Amniotic epithelial cell (primary cell): ENCODE results near the gene KLRF2.
A peak's percentile ranks its signal among the peaks of the same experiment; 100 is the strongest.

ENCODE experiments used
- DNase-seq: peaks from one replicate; pipeline ENCODE4 v3.0.0-alpha.2; 2010; ENCODE audit warnings: low read depth

The KLRF2 gene

DNA sequence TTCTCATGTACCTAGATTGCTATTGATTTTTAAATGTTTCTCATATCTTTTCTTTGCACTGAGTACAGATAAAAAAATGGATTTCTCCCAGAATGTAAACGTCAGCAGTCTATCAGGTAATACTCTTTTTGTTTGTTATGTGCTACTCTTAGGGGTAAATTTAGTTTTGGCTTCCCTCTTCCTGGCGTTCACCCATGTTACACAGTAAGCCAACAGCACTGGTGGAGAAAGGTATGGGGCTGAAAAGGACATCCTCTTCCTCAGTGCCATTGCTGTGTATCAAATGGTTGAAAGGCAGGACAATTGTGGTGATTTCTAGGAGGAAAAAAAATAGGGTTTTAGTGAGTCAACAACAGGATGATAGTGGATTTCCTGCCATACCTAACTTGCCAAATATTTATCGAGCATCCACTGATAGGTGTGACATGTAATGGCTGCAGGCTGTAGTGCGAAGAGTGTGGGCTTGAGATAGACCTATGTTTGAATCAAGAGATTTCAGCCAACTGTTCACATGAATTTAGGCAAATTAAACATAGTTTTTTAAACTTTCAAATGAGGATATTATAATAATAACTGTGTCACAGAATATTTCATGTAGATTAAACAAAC, 7.5 kb downstream of the KLRF2 start:
- no peak for DNase-seq

- DNase-seq, result no peak
Observed at GRCh38 chr12:9895215-9895971, 14.1 kb downstream of the KLRF2 start.

GRCh38 chr12:9897535-9897934, 16.2 kb downstream of the KLRF2 start:
- no peak for DNase-seq

- no peak for DNase-seq
Observed at GRCh38 chr12:9899209-9899608, 17.9 kb downstream of the KLRF2 start.

DNA sequence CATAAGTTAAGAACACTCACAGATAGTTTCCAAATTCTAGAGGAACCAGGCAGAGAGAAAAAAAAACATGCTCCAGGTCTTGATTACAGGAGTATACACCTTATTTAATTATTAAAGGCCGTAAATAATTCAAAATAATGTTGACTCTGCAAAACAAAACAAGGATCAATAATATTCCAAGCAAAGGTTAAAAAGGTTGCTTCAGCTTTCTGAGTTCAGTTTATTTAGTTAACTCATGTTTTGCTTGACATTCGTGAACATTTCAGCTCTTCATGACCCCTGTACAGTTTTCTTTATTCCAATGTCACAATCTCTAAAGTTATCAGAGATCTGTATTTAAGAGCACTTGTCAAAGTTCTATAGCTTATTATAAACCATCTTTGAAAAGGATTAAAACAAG, 19.6 kb downstream of the KLRF2 start:
- no peak for DNase-seq

- no peak for DNase-seq
Observed at GRCh38 chr12:9902539-9903228, 21.4 kb downstream of the KLRF2 start.

DNA sequence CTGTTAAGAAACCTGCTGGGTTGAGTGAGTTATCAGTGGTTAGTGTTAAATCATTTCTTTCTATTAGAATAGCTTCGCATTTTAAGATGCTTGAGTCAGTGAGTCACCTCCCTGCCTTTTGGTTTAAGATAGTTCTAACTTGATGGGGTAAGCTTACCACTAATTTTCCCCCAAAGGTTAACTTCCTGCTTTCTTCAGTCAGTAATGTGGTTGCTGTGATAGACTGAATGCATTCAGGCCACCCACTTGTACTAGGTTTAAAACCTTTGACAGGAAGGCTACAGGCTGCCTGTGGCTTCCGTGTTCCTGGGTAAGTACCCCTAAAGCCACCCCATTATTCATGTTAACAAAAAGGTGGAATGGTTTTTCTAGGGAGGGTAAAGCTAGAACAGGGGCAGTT, 25.6 kb downstream of the KLRF2 start:
- DNase-seq, result no peak

DNA sequence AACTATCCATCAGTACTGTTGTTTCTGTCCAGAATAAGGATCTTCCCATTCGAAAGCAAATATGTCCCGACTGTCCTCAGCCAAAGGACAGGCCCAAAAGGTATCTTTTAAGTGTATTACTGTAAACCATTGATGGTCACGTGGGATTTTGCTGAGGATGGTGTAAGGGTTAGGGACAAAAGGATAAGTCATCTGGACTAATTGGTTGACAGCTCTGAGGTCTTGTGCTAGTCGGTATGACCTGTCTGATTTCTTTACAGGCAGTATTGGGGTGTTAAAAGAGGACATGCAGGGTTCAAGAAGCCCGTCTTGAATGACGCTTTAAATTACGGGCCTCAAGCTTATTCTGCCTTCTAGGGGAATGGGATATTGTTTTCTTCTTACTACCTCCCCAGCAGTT, 26.5 kb downstream of the KLRF2 start:
- DNase-seq, result no peak

DNA sequence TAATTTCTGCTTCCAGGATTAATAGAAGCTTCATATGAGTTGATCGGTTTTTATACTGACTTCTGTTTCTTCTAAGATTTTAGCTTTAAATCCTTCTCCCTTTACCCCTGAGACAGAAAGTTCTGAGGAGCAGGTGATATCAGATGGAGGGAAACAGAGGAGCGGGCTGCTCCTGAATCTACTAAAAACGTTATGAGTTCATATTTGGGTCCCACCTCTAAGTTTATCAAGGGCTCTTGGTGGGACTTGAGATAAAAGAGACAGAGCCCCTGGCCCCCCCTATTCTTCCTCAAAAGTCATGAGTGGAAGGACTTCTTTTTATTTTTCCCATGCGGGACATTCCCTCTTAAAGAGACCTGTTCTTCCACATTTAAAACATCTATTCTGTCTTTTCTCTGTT, 27.1 kb downstream of the KLRF2 start:
- no peak for DNase-seq

DNA sequence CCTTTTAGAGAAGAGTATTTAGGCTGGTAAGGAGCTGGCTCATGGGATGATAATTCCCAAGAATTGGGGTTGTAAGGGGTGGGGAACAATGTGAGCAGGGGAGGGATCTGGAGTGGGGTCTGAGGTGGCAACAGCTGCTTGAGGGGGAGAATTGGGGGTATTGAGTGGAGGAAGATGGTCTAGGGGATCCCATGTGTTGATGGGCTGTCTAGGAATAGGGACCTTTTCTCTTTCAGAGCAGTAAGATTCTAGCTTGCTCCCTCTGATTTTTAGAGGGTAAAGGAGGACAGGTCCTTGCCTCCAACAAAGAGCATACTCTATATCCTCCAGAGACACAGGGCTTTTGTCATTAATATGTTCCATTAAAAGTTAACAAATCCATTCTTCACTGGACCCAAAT, 28.4 kb downstream of the KLRF2 start:
- no peak for DNase-seq

DNA sequence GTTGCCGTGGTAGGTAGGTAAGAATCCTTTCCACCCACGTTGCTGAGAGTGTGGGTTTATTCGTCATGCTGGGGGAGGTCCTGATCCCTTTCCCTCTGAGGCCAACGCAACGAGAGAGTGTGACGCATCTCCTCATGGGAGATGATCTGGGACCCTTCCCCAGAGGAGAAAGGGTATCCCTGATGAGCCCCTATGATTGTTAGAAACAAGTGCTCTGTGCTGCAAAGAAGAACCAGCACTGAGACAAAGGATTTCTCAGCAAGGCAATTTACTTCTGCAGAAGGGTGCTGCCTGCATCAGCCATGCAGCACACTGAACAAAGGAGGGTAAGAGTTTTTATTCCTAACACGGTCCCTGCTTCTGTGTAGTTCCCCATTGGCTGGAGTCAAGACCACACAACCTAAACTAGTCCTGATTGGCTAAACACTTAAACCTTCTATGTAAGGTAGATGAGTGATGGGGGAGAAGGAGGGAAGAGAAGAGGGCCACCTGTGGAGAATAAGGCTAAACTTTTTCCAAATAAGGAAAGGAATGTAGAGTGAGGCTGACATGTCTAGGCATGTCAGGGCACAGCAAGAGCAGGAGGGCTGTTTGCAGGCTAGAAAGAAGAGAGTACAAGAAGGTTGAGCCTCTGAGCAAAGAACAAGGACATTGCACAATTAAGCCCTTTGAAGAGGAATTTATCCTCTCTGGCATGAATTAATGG, 29.6 kb downstream of the KLRF2 start:
- no peak for DNase-seq

GRCh38 chr12:9911708-9912107, 30.4 kb downstream of the KLRF2 start:
- DNase-seq, result no peak

DNA sequence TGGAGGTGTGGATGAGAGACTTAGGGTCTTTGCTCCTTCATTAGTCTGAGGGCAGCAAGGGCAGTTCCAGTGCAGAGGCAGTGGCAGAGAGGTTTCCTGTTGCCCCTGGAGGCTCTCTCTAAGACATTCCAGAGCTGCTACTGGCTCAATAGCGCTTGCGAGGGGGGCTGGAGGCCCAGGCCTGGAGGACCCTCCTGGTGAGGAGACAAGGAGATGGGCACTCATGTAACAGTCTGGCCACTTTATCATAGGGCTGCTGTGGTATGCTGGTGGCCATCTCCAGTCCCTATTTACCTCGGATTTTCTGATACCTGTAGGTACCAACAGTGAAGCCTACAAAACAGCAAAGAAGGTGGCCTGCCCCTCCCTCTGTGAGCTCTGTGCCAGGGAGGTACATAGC, 38.2 kb downstream of the KLRF2 start:
- no peak for DNase-seq

GRCh38 chr12:9920451-9920850, 39.2 kb downstream of the KLRF2 start:
- DNase-seq, result no peak

DNA sequence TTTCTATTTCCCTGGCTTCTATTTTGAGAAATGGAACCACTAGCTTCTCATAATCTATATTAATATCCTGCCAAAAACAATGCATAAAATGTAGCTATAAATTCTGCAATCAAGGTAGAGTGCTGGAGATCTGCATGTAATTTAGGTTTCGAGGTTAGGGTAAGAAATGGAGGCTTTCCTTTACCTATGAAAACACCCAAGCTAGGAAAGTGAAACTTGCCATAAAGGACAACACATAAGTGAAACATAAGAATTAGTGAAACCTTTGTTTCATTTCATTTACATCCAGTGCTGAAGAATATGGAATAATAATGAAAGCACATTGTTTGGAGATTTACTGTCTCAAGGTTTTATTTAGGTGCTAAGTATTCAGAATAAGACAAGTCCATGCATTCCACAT, 41.1 kb downstream of the KLRF2 start:
- no peak for DNase-seq

DNA sequence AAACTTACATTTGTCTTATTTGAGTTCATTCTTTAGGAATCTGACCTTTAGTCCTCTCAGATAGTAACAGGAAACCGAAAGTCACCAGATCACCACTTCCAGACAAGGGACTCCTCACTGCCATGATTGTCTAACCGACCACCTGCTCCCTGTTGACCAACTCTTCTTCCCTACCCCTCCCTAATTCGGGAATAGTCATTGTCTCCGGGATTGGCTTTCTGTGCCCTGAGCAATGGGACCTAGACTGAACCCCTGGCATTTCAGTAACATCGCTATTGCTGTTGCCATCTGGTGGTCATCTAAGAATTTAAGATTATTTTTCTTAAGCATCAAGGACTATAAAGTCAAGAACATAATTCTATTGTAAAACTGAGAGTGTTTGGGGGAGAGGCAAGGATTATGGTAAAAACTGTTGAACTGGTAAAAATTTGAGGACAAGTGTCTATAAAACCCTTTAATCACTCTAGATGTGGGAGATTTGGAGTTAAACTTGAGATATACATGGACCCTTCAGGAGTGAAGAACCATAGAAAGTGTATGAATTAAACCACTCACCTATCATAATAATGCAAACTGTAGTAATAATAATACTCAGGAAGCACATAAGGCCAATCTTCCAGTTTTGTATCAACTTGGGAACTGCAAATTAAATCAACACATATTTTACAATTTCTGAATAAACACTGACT, 44.6 kb downstream of the KLRF2 start:
- DNase-seq, result peak; percentile 44

DNA sequence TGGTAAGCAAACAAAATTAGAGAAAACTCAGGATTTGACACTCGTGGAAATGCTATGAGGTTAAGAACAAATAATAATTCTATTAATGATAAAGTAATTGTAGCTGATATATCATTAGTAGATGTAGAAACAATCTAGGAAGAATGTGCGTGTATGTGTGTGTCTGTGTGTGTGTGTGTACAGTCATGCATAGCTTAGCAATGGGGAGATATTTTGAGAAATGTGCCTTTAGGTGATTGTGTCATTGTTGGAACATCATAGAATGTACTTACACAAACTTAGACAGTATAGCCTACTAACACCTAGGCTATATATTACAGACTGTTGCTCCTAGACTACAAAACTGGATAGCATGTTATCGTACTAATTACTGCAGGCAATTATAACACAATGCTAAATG, 45.6 kb downstream of the KLRF2 start:
- no peak for DNase-seq

DNA sequence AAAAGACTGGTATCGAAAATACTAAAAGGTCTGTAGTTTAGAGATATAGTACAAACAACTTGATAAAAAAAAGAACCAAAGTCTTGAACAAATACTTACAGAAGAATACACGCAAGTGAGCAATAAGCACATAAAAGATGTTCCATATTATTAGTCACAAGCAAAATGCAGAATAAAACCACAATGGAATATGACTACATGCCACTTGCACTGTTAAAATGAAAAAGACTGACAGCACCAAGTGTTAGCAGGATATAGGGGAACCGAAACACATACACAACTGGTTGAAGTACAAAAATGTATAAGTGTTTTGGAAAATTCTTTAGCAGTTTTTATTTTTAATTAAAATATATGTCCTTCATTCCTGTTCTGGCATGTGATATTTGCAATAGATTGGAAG, 47.3 kb downstream of the KLRF2 start:
- no peak for DNase-seq

DNA sequence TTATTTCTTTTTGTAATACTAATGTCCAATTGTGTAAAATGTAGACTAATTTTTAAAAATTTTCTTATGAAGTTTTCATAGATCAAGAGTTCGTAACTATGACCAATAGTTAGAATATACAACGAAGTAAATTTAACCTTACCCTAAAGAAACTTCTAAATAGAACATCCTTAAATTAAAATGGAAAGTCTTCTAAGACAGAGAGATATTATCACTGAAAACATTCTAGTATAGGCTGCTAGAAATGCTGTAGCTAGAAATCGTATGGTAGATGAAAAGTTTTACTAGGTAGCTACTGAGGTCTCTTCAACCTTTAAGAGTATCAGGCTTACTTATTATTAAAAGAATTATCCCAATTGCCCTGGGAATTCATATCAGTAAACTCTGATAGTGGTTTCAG, 50.0 kb downstream of the KLRF2 start:
- DNase-seq, result no peak

DNA sequence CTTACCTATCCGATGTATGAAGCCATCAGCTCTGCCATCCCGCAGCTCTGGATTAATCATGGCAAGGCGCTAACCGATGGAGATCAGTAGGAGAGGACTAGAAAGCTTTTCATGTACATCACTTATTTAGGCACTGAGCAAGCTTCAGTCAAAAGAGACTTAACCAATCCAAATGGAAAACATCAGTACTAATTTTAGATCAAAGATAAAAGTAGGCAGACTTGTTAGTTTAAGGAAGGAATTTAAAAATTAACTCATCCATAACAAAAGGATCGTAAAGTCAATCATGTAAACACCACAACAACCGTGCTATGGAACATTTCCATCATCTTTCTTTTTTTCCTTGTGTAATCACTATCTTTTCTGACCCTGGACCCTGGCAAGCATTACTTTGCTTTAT, 51.0 kb downstream of the KLRF2 start, which contains the start of gene CLEC2A:
CLEC2A (minus strand) TSS at position 101 of the 400 bp plus-strand sequence; CDS start at position 60, 41 bp downstream.
- DNase-seq, result no peak

GRCh38 chr12:9933958-9934357, 52.7 kb downstream of the KLRF2 start:
- no peak for DNase-seq

DNA sequence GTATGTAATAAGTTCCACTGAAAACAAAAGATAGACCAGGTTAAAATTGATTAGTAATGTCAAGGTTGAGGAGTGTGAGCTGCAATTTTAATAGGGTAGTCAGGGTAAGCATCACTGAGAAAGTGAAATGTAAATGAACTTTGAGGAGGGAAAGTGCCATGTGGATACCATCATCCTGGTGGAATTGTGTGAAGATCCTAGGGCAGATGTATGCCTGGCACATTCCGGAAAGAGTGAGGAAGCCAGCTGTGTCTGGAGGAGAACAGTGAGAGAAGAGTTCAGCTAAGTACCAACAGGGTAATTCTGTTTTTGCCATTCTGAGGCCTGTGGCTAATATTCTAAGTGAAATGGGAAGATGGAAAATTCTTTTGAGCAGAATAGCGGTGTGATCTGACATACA, 53.7 kb downstream of the KLRF2 start:
- DNase-seq, result no peak
